ENCODE measurements around the gene TRAPPC5. TPM values are rescaled to one million over a fixed set of nuclear protein-coding genes. Genes with fewer than 3 reads are reported as not detected.

The TRAPPC5 gene
- total and polyA plus RNA-seq, 8 donors, result 4.5 to 203 (median 18.8) TPM

GRCh38 chr19:7729211-7729610 lies 48.6 kb downstream of the TRAPPC5 start:
- H3K9me3 ChIP-seq, result no peaks in the 10 kb centered on the region
- WGBS, 5 donors, result 14 to 21% (median 17%) methylated on average over 16 of the region's 16 CpGs
- H3K4me3 ChIP-seq, result no peak overlapping the region
- peaks cover 0 to 18% (median 10%) of the 10 kb centered on the region in 4 donors for H3K4me1 ChIP-seq
- no peak for DNase-seq
- intact Hi-C loops (cut with DNase I; ENCODE audit: low total_unique reads), result no loop called here
- H3K27me3 ChIP-seq, result peaks cover 12 to 84% (median 42%) of the 10 kb centered on the region in 3 donors
- H3K36me3 ChIP-seq, result no peaks in the 10 kb centered on the region
- no peak overlapping the region for H3K27ac ChIP-seq
- TF ChIP-seq POLR2A (IDR thresholded peaks at IDR 0.05), result no peak
- TF ChIP-seq CTCF (IDR thresholded peaks at IDR 0.05), result no peak
- no peak for TF ChIP-seq POLR2AphosphoS5 (IDR thresholded peaks at IDR 0.05)
- TF ChIP-seq EP300 (IDR thresholded peaks at IDR 0.05), result no peak

DNA sequence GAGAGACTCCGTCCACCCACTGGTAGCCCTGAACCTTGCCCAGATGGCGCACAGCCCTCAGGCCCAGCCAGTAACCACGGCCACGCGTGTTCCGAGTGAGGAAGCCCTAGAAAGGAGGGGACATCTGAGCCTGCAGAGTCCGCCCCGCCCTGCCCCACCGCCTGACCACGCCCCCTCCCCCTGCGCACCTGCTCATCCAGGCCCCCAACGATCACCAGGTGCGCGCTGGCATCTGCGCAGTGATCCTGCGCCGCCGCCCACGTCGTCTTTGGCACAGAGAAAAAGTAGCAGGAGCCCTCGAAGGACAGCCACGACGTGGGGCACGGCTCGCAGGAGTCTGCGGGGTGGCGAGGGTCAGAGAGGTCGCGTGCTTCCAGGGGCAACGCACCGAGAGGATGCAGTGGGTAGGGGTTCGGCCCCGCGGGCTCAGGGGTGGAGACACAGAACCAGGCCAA lies 49.2 kb downstream of the TRAPPC5 start:
- WGBS, 5 donors, result 5 to 9% (median 7%) methylated on average over 24 to 34 of the region's 34 CpGs
- no peaks in the 10 kb centered on the region for H3K36me3 ChIP-seq
- no peak overlapping the region for H3K4me3 ChIP-seq
- H3K27ac ChIP-seq, result no peak overlapping the region
- peaks cover 0 to 18% (median 10%) of the 10 kb centered on the region in 4 donors for H3K4me1 ChIP-seq
- DNase-seq, result no peak
- TF ChIP-seq POLR2A (IDR thresholded peaks at IDR 0.05) (no peak), POLR2AphosphoS5 (IDR thresholded peaks at IDR 0.05) (no peak), CTCF (IDR thresholded peaks at IDR 0.05) (no peak), EP300 (IDR thresholded peaks at IDR 0.05) (no peak)
- no peaks in the 10 kb centered on the region for H3K9me3 ChIP-seq
- intact Hi-C loops (cut with DNase I; ENCODE audit: low total_unique reads), result no loop called here
- H3K27me3 ChIP-seq, result peaks cover 12 to 87% (median 42%) of the 10 kb centered on the region in 3 donors

GRCh38 chr19:7730286-7731217 lies 49.9 kb downstream of the TRAPPC5 start:
- no peak for DNase-seq
- H3K36me3 ChIP-seq, result no peaks in the 10 kb centered on the region
- peaks cover 0 to 18% (median 10%) of the 10 kb centered on the region in 4 donors for H3K4me1 ChIP-seq
- H3K4me3 ChIP-seq, result no peak overlapping the region
- no peak overlapping the region for H3K27ac ChIP-seq
- 6 to 10% (median 6%) methylated on average over 8 to 78 of the region's 78 CpGs for WGBS, 5 donors
- intact Hi-C loops (cut with DNase I; ENCODE audit: low total_unique reads), result no loop called here
- peaks cover 12 to 84% (median 42%) of the 10 kb centered on the region in 3 donors for H3K27me3 ChIP-seq
- no peak for TF ChIP-seq CTCF (IDR thresholded peaks at IDR 0.05)
- no peak for TF ChIP-seq EP300 (IDR thresholded peaks at IDR 0.05)
- TF ChIP-seq POLR2AphosphoS5 (IDR thresholded peaks at IDR 0.05), result no peak
- no peak for TF ChIP-seq POLR2A (IDR thresholded peaks at IDR 0.05)
- no peaks in the 10 kb centered on the region for H3K9me3 ChIP-seq

DNA sequence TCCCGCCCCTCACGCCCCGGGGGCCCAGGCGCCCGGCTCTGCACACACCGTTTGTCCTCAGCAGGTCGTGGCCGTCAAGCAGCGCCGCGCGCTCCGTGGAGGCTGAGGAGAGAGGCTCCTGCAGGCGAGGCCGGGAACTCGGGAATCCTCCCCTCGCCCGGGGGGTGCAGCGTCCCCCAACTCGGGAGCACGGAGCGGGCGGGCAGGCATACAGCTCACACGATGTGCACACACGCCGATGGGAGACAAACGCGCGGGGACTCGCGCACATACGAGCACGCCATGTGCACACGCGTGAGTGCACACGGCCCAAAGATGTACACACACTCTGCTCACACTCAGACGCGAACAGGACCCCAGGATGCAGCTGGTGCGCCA lies 50.6 kb downstream of the TRAPPC5 start:
- Histone ChIP-seq H3K4me3 (no peak overlapping the region), H3K9me3 (no peaks in the 10 kb centered on the region), H3K27ac (no peak overlapping the region), H3K4me1 (peaks cover 0 to 18% (median 10%) of the 10 kb centered on the region in 4 donors), H3K27me3 (peaks cover 12 to 84% (median 42%) of the 10 kb centered on the region in 3 donors), H3K36me3 (no peaks in the 10 kb centered on the region)
- intact Hi-C loops (cut with DNase I; ENCODE audit: low total_unique reads), result no loop called here
- 50 to 67% (median 62%) methylated on average over 35 to 39 of the region's 39 CpGs for WGBS, 5 donors
- TF ChIP-seq POLR2AphosphoS5 (IDR thresholded peaks at IDR 0.05) (no peak), EP300 (IDR thresholded peaks at IDR 0.05) (no peak), CTCF (IDR thresholded peaks at IDR 0.05) (no peak), POLR2A (IDR thresholded peaks at IDR 0.05) (no peak)
- DNase-seq, result no peak

All from stomach (tissue), 9 donors.